NCI-H2171 (cell line): Measurements from ENCODE around the gene RALGAPB.

Experiments
- DNase-seq: peaks from one replicate; lab custom pipeline; 2025; lab: John Stamatoyannopoulos, UW

Gene RALGAPB

GRCh38 chr20:38548356-38549083 lies 75.9 kb downstream of the RALGAPB start:
- DNase-seq, result no peak

DNA sequence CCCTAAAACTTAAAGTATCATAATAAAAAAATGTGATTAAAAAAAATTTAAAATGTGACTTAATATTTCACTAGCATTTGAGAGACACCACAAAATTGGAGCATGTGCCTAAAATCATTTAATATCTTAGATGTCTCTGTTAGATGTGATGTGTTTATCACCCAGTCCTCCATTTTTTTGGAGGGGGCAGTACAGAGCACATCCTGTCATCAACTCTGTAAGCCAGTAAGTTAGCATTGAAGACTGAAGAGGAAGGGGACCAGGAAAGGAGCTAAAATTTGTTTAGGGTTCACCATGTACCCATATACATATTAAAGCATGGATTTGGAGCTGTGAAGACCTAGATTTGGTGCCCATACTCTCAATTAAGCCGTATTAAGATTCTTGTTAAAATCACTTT lies 77.6 kb downstream of the RALGAPB start:
- no peak for DNase-seq

DNA sequence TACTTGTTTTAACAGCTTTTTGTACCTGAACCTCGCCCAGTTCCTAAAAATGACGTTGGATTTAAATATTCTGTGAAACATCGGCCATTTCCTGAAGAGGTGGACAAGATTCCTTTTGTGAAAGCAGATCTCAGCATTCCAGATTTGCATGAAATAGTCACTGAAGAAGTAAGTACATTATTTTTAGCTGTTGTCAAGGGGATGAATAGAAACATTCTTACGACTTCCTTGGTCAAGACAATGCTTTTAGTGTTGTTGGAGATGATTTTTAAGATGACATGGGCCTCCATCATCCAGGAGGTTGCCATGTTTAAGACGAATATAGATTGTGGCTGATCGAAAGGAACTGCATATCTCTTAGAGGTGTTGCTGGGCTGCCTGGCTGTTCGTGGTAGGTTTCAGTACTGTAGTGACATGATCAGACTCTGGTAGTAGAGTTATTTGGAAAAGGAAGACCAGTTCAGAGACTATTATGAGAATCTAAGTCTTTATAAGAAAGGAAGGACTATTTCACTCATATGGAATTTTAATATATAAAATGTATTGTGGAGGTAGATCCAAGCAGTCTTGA lies 78.5 kb downstream of the RALGAPB start:
- DNase-seq, result no peak

GRCh38 chr20:38554986-38555385 lies 82.3 kb downstream of the RALGAPB start:
- no peak for DNase-seq

- no peak for DNase-seq
Measured at GRCh38 chr20:38555395-38555794, 82.8 kb downstream of the RALGAPB start.

GRCh38 chr20:38557174-38557573 lies 84.5 kb downstream of the RALGAPB start:
- DNase-seq, result no peak

- DNase-seq, result no peak
Measured at GRCh38 chr20:38558596-38559360, 86.1 kb downstream of the RALGAPB start.

- no peak for DNase-seq
Measured at GRCh38 chr20:38559764-38560163, 87.1 kb downstream of the RALGAPB start.

DNA sequence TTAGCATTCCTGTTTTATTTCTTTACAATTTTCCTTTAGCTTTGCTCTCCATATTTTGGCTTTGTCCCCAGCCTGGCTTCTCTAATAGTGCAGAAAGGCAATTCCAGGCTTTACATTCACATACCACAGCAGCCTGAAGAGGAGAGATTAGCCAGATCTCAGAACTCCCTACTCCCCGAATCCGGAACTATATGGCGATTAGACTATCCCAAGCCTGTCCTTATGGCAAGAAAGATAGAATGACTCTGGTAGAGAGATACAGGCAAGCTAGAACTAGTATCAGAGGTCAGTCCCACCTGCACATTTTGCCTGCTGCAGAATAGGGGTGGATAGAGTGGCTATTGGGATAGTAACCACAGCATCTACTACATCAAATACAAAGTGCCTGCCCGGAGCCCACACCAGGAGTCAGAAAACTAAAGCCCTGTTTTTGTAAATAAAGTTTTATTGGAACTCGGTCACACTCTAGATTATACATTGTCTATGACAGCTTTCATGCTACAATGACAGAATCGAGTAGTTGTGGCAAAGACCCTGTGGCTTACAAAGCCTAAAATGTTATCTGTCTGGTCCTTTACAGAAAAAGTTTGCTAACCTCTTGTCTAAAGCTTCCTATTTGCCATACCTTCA lies 91.3 kb downstream of the RALGAPB start:
- DNase-seq, result no peak

- no peak for DNase-seq
Measured at GRCh38 chr20:38564680-38565079, 92.0 kb downstream of the RALGAPB start.

DNA sequence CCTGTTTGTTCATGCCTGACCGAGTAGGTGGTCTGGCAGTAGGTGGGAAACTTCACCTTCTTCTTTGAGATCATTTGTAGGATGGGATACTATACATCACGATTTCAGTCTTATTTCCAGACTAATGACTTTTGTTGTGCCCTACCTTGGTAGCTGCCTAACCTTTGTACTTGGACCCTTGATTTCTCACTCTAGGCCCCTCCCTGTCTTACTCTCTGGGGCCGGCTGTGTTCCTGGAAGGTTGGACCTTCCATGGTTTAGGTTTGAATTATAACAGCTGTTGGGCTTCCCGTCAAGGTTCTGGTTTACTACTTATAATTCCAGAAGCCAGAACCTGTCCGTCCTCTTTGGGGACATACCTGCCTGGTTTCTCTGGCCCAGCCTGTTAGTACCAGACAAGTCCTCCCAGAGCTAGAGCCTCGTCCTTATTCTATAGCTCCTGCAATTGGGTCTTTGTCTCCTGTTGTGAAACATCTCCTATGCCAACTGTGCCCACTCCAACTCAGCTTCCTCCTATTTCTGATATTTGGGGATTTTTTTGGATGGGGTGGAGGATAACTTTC lies 93.5 kb downstream of the RALGAPB start:
- no peak for DNase-seq

- DNase-seq, result no peak
Measured at GRCh38 chr20:38569747-38570525, 97.3 kb downstream of the RALGAPB start.

GRCh38 chr20:38573413-38573812 lies 100.8 kb downstream of the RALGAPB start:
- DNase-seq, result no peak

- no peak for DNase-seq
Measured at GRCh38 chr20:38579219-38579910, 106.7 kb downstream of the RALGAPB start.

DNA sequence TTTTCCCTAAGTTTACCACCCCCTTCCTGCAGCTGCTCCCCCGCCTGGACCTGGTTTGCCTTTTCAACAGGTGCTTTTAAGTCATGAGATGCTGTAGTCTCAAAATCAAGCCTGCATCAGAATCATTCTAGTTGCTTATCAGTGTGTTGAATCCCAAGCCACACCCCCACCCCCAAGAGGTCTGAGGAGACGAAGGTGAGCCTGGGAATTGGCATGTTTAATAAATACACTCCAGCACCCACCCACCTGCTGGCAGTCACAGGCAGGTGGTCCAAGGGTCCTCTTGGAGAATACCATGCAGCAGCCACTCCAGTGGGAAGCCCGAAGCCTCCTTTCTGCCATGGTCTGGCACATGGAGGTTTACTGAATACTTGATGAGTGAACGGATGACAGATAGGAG lies 107.3 kb downstream of the RALGAPB start:
- no peak for DNase-seq

DNA sequence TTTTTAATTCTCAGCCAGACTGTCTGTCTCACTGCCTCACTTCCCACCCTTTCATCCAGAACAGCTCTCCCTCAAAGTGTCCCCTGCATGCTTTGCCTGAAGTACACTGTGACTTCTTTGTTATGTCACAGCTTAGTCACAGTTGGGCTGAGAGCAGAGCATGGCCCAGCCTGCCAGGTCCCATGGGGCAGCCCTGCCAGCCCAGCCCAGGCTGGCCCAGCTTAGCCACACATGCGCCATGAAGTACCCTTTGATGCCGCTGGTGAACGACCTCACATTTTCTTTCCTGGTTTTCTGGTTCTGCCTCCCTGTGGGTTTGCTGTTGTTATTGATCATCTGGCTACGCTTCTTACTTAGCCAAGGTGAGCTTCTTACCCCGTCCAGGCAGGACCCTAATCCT lies 108.4 kb downstream of the RALGAPB start, which contains the start of gene ADIG:
Gene ADIG, plus strand, starts transcription at position 185 of the 400 bp plus-strand sequence. Its CDS starts 54 bp downstream, at position 239.
- no peak for DNase-seq

- DNase-seq, result no peak
Measured at GRCh38 chr20:38581830-38582358, 109.3 kb downstream of the RALGAPB start.

DNA sequence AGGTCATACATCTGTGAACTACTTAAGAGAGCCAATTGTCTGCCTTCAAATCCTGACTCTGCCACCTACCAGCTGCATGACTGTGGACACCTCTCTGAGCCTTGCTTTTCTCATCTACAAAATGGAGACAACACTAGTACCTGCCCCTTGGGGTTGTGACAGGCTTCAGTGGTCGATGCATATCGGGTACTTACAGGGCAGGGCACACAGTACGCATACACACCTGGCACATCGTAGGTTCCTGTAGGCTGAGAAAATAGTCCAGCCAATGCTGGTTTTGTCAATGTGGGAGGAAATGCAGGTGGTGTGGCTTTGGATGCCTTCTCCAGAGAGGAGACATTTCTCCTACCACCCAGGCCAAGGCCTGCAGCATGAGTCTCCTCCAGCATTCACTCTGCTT lies 110.7 kb downstream of the RALGAPB start:
- no peak for DNase-seq

DNA sequence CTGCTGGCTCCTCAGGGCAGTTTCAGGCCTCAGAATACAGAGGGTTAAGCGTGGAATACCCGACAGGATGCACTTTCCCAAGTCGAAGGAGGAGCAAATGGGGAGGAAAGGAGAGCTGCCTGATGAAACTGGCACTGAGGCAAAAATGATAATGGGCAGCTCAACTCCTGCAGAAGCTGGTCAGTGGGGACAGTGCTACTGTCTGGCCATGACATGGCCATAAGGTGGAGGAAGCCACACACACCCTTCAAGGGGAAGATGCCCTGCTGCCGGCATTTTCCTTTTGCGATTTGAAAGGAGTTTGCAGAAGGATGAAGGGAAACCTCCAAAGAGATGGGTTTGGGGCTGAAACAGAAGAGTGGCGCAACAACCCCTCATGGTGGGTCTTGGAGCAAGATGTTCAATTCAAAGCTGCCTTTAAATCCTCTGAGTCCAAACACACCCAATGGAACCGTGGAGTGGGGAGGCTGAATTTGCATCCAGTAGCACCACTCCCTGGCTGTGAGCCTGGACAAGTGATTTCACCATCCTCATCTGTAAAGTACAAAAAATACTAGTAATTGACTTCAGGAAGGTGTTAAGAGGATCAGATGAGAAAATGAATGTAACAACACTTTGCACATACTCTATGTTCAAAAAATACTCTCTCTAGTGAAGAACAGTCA lies 111.6 kb downstream of the RALGAPB start:
- DNase-seq, result no peak
